ENCODE data around the gene PATL2. TPM values are rescaled to one million over a fixed set of nuclear protein-coding genes. Genes with fewer than 3 reads are reported as not detected.

PATL2 gene
- total RNA-seq, 6 experiments from 2014 or later = 0.28 to 1.9 (median 0.71) TPM

- Histone ChIP-seq H3K36me3 (peaks cover 0 to 92% (median 18%) of the 10 kb centered on the region in 4 donors), H3K27ac (no peak overlapping the region), H3K4me1 (no peaks in the 10 kb centered on the region)
These were observed 87.9 kb downstream of the PATL2 start for GRCh38 chr15:44623178-44623577.

GRCh38 chr15:44620081-44620480, 91.0 kb downstream of the PATL2 start:
- Histone ChIP-seq H3K4me1 (no peaks in the 10 kb centered on the region), H3K27me3 (no peaks in the 10 kb centered on the region), H3K9me3 (no peaks in the 10 kb centered on the region), H3K36me3 (peaks cover 0 to 76% (median 14%) of the 10 kb centered on the region in 4 donors), H3K27ac (no peak overlapping the region), H3K4me3 (no peak overlapping the region)
- intact Hi-C loops (cut with DNase I) = no loop called here
- no peak for DNase-seq
- ATAC-seq = no peak
- TF ChIP-seq CTCF (IDR thresholded peaks at IDR 0.05) (no peak), POLR2A (IDR thresholded peaks at IDR 0.05) (no peak)
- WGBS (ENCODE audit: insufficient coverage, low coverage, low lambda C conversion rate, missing lambda C conversion rate) = 88% methylated on average over 1 of the region's 1 CpG

More at GRCh38 chr15:44623178-44623577, 87.9 kb downstream of the PATL2 start:
- Histone ChIP-seq H3K9me3 (no peaks in the 10 kb centered on the region), H3K4me3 (no peak overlapping the region), H3K27me3 (no peaks in the 10 kb centered on the region)
- no peak for TF ChIP-seq POLR2A (IDR thresholded peaks at IDR 0.05)
- no peak for DNase-seq
- no peak for ATAC-seq
- intact Hi-C loops (cut with DNase I) = no loop called here

GRCh38 chr15:44616974-44617373, 94.1 kb downstream of the PATL2 start:
- H3K27me3 ChIP-seq = no peaks in the 10 kb centered on the region
- no peak overlapping the region for H3K27ac ChIP-seq
- DNase-seq = no peak
- no peaks in the 10 kb centered on the region for H3K9me3 ChIP-seq
- H3K4me3 ChIP-seq = no peak overlapping the region
- H3K36me3 ChIP-seq = peaks cover 0 to 78% (median 22%) of the 10 kb centered on the region in 4 donors
- intact Hi-C loops (cut with DNase I) = no loop called here
- no peaks in the 10 kb centered on the region for H3K4me1 ChIP-seq
- ATAC-seq = no peak
- TF ChIP-seq CTCF (IDR thresholded peaks at IDR 0.05) (no peak), POLR2A (IDR thresholded peaks at IDR 0.05) (no peak)
- 64% methylated on average over 2 of the region's 2 CpGs for WGBS (ENCODE audit: insufficient coverage, low coverage, low lambda C conversion rate, missing lambda C conversion rate)

Small RNAs within 50 kb of the gene (small RNA-seq; reads per million reads assigned to genes)
- 0 reads per million in 2 experiments for gene RF00019

Other genes with a start within 250 kb of the PATL2 start
- 10 to 100 TPM; 30.1 to 59.8 (median 45.9) TPM for gene EIF3J, start 174.2 kb downstream of the PATL2 start, total RNA-seq
- gene SPG11, start 47.7 kb downstream of the PATL2 start, total RNA-seq = 10 to 100 TPM; 35.4 to 55.6 (median 40.8) TPM
- gene B2M, start 194 bp upstream of the PATL2 start, total RNA-seq = 1,000 to 10,000 TPM in 5 of 6 experiments, 100 to 1,000 TPM in 1; 894 to 5,671 (median 2,154) TPM
- 10 to 100 TPM in 1 of 6 experiments, 1 to 10 TPM in 5; 3.8 to 16.9 (median 6.5) TPM for gene TRIM69, start 25.2 kb upstream of the PATL2 start, total RNA-seq
- under 1 TPM in 1 of 6 experiments, not detected in 5; 0.32 TPM for gene TERB2, start 245.4 kb upstream of the PATL2 start, total RNA-seq

Measured in right lobe of liver (tissue), 6 donors.